GM12891 (cell line): ENCODE data around the gene AUP1.

ENCODE experiments used
- POLR2A ChIP-seq: IDR thresholded peaks from 2 replicates; pipeline ENCODE4 v1.6.1; 2011; ENCODE audit warnings: low read depth, low read length, control low read depth
- POLR2AphosphoS5 ChIP-seq: IDR thresholded peaks from 2 replicates; pipeline ENCODE4 v1.6.1; 2011; ENCODE audit warnings: low read depth, low read length, control low read depth
- SPI1 ChIP-seq: IDR thresholded peaks from 2 replicates; pipeline ENCODE4 v1.6.1; 2011; ENCODE audit warnings: low read depth, low read length, control low read depth

GRCh38 chr2:74526649-74527230, 2.8 kb downstream of the AUP1 start:
- TF ChIP-seq POLR2A = no peak; the same call in 1 of the 2 replicates
- TF ChIP-seq POLR2AphosphoS5 = no peak
- no peak for TF ChIP-seq SPI1
